ENCODE measurements around the gene KHNYN.

Gene KHNYN

GRCh38 chr14:24401810-24402702, 27.7 kb upstream of the KHNYN start:
- no peak for DNase-seq

GRCh38 chr14:24403294-24403998, 26.3 kb upstream of the KHNYN start:
- no peak for DNase-seq

GRCh38 chr14:24404814-24405213, 24.9 kb upstream of the KHNYN start:
- no peak for DNase-seq

GRCh38 chr14:24406416-24406815, 23.3 kb upstream of the KHNYN start:
- no peak for DNase-seq

- DNase-seq = no peak
Measured at GRCh38 chr14:24407608-24408325, 22.0 kb upstream of the KHNYN start.

GRCh38 chr14:24408764-24409163, 21.0 kb upstream of the KHNYN start:
- no peak for DNase-seq

- DNase-seq = no peak
Measured at GRCh38 chr14:24409192-24409591, 20.6 kb upstream of the KHNYN start.

- DNase-seq = no peak
Measured at GRCh38 chr14:24409956-24410355, 19.8 kb upstream of the KHNYN start.

- DNase-seq = no peak
Measured at GRCh38 chr14:24411443-24412389, 18.0 kb upstream of the KHNYN start.

GRCh38 chr14:24414077-24414476, 15.7 kb upstream of the KHNYN start:
- no peak for DNase-seq

- DNase-seq = no peak
Measured at GRCh38 chr14:24414732-24415420, 14.9 kb upstream of the KHNYN start.

GRCh38 chr14:24415421-24416253, 14.1 kb upstream of the KHNYN start:
- DNase-seq = no peak

- no peak for DNase-seq
Measured at GRCh38 chr14:24416254-24416931, 13.4 kb upstream of the KHNYN start.

GRCh38 chr14:24416932-24417619, 12.7 kb upstream of the KHNYN start:
- DNase-seq = no peak

GRCh38 chr14:24417832-24418491, 11.8 kb upstream of the KHNYN start:
- no peak for DNase-seq

GRCh38 chr14:24418492-24418873, 11.3 kb upstream of the KHNYN start:
- no peak for DNase-seq

- DNase-seq = no peak
Measured at GRCh38 chr14:24422261-24422660, 7.5 kb upstream of the KHNYN start.

- no peak for DNase-seq
Measured at GRCh38 chr14:24422694-24423601, 6.8 kb upstream of the KHNYN start.

Data from midbrain (tissue), 1 donor.